GM12878 (cell line): ENCODE data around the gene WDFY4.
A peak's percentile ranks its signal among the peaks of the same experiment; 100 is the strongest.

Experiments
- BCL11A ChIP-seq: IDR thresholded peaks from 2 replicates; pipeline ENCODE4 v1.6.1; 2011; ENCODE audit warnings: low read depth, low read length
- BCL3 ChIP-seq: IDR thresholded peaks from 2 replicates; pipeline ENCODE4 v1.6.1; 2011; ENCODE audit warnings: borderline replicate concordance, low read depth, mild to moderate bottlenecking, moderate library complexity, low read length; ENCODE audit not compliant: insufficient read depth, poor library complexity, severe bottlenecking
- BRCA1 ChIP-seq: IDR thresholded peaks from 2 replicates; pipeline ENCODE4 v1.6.1; 2011; ENCODE audit warnings: low read depth, low read length, improper control_type of control experiment
- CTCF ChIP-seq, 3 experiments: IDR thresholded peaks in 2 of 3; conservative IDR thresholded peaks in 1 of 3; 2 replicates each; pipeline ENCODE4 v1.5.1; 2011; ENCODE audit warnings: low read depth in 3 of 3, low read length in 3 of 3, mild to moderate bottlenecking in 3 of 3, control low read depth in 2 of 3, moderate library complexity in 2 of 3, inconsistent platforms in 1 of 3, mixed read lengths in 1 of 3; ENCODE audit not compliant: control insufficient read depth in 2 of 3, insufficient read depth in 1 of 3; ENCODE audit errors: extremely low read depth in 1 of 3
- EZH2 ChIP-seq: IDR thresholded peaks from 2 replicates; pipeline ENCODE4 v1.6.1; 2012; ENCODE audit warnings: low read depth, mild to moderate bottlenecking, control low read depth, inconsistent platforms, low read length, borderline replicate concordance; ENCODE audit not compliant: control insufficient read depth
- NFYB ChIP-seq: IDR thresholded peaks from 2 replicates; pipeline ENCODE4 v1.6.1; 2011; ENCODE audit warnings: low read depth, mild to moderate bottlenecking, low read length, improper control_type of control experiment, moderate library complexity; ENCODE audit not compliant: insufficient read depth
- NR2C2 ChIP-seq: IDR thresholded peaks from 2 replicates; pipeline ENCODE4 v1.6.1; 2011; ENCODE audit warnings: borderline replicate concordance, low read depth; ENCODE audit not compliant: control insufficient read depth, insufficient read length
- SP1 ChIP-seq: IDR thresholded peaks from one replicate; pipeline ENCODE4 v1.6.1; 2011; ENCODE audit warnings: low read depth, low read length
- SREBF1 ChIP-seq: IDR thresholded peaks from 2 replicates; pipeline ENCODE4 v1.6.1; 2012; ENCODE audit warnings: mild to moderate bottlenecking, low read length
- TCF12 ChIP-seq: IDR thresholded peaks from 2 replicates; pipeline ENCODE4 v1.6.1; 2011; ENCODE audit warnings: low read depth, mild to moderate bottlenecking, low read length
- ZBTB33 ChIP-seq: fragments of 450-650 bp; IDR thresholded peaks from 2 replicates; pipeline ENCODE4 v1.6.1; 2017; ENCODE audit warnings: mild to moderate bottlenecking
- TF ChIP-seq, protein P1 (sequence below): fragments of 450-650 bp; IDR thresholded peaks from 2 replicates; pipeline ENCODE4 v1.6.1; 2017; ENCODE audit warnings: mild to moderate bottlenecking, moderate library complexity

DNA sequence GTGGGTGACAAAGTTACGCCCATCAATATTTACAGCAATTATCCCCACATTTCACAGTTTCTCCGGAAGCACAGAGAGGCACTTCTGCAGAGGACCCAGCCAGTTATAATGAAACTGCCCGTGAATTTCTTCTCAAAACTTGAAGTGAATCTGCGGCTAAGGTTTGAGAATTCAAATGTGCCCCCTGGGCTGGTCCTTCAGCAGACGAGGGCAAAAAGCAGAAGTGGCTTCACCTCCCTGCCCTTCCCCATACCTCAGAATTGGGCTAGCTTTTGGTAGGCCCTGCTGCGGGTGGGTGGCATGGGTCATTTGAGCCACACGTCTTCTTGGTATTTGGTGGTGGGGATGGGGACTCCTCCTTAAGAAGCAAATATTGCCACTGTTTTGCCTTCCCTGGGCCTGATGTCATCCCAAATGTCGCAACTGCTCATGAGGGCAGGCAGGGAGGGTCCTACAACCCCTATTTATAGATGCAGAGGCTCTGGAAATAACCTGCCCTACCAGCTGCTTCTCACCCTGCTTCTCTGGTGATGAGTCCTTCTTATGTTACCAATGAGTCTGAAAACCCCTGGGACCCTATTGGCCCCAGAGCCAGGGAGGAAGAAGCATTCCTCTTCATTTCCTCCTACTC, 16.6 kb upstream of the WDFY4 start:
- TF ChIP-seq TCF12 (0 out of 2 replicates have a peak, but pooled peaks have one; percentile 15), BCL3 (peak; percentile 14), CTCF (IDR thresholded peaks at IDR 0.05 in 2 of 3, conservative IDR thresholded peaks at IDR 0.05 in 1 of 3; ENCODE audit: control insufficient read depth in 2 of 3, extremely low read depth in 1 of 3, insufficient read depth in 1 of 3, low read depth in 3 of 3, low read length in 3 of 3) (no peak), NR2C2 (no peak), BCL11A (peak; percentile 59; the same call in 1 of the 2 replicates), SP1 (no peak), SREBF1 (no peak), ZBTB33 (no peak), EZH2 (no peak), NFYB (peak; percentile 57; the same call in 1 of the 2 replicates), BRCA1 (no peak)
- TF ChIP-seq, protein P1, sequence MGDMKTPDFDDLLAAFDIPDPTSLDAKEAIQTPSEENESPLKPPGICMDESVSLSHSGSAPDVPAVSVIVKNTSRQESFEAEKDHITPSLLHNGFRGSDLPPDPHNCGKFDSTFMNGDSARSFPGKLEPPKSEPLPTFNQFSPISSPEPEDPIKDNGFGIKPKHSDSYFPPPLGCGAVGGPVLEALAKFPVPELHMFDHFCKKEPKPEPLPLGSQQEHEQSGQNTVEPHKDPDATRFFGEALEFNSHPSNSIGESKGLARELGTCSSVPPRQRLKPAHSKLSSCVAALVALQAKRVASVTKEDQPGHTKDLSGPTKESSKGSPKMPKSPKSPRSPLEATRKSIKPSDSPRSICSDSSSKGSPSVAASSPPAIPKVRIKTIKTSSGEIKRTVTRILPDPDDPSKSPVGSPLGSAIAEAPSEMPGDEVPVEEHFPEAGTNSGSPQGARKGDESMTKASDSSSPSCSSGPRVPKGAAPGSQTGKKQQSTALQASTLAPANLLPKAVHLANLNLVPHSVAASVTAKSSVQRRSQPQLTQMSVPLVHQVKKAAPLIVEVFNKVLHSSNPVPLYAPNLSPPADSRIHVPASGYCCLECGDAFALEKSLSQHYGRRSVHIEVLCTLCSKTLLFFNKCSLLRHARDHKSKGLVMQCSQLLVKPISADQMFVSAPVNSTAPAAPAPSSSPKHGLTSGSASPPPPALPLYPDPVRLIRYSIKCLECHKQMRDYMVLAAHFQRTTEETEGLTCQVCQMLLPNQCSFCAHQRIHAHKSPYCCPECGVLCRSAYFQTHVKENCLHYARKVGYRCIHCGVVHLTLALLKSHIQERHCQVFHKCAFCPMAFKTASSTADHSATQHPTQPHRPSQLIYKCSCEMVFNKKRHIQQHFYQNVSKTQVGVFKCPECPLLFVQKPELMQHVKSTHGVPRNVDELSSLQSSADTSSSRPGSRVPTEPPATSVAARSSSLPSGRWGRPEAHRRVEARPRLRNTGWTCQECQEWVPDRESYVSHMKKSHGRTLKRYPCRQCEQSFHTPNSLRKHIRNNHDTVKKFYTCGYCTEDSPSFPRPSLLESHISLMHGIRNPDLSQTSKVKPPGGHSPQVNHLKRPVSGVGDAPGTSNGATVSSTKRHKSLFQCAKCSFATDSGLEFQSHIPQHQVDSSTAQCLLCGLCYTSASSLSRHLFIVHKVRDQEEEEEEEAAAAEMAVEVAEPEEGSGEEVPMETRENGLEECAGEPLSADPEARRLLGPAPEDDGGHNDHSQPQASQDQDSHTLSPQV = 0 out of 2 replicates have a peak, but pooled peaks have one; percentile 11
